GM19025 (cell line): Measurements from ENCODE around the gene RTP3.

Experiments
- ATAC-seq: cut with Tn5 transposase; IDR thresholded peaks from one replicate; pipeline ENCODE4 v1.9.1; 2021; ENCODE audit warnings: mild to moderate bottlenecking, low read depth, moderate library complexity; ENCODE audit not compliant: unreplicated experiment

Gene RTP3

DNA sequence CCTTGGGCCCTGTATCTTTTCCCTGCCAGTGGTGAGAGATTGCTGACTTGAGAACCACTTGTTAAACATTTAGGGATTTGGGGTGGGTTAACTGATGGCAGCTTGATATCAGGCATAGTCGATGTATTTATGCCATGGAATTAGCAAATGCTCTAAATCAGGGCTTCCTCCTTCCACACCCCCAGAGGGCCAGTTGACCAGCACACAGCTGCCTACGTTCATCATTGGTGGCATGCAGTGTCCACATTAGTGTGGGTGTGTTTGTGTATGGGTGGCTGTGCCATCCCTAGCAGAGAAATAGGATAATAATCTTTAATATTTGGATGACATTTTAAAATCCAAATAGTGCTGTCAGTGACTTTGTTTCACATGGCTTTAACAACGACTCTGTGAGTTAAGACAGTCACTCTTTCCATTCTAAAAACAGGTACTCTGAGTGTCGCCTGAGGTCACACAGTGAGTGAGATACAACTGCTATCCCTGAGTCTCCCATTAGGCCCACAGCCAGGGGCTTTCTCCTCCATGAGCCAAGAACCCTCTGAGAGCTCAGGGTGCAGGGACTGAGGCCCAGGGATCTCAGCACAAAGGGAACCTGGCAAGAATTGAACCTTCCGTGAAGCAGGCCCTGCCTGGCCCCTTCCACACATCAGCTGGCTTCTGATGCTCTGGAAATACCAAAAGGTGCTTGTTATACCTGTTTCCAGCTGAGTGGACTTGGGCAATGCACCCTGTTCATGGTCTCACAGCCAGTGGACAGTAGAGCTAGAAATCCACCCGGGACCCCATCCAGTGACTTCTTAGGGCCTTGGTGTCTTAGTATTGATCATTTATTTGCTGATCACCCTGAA, 28.8 kb upstream of the RTP3 start:
- ATAC-seq = no peak

- no peak for ATAC-seq
Measured at GRCh38 chr3:46469680-46470357, 28.0 kb upstream of the RTP3 start.

DNA sequence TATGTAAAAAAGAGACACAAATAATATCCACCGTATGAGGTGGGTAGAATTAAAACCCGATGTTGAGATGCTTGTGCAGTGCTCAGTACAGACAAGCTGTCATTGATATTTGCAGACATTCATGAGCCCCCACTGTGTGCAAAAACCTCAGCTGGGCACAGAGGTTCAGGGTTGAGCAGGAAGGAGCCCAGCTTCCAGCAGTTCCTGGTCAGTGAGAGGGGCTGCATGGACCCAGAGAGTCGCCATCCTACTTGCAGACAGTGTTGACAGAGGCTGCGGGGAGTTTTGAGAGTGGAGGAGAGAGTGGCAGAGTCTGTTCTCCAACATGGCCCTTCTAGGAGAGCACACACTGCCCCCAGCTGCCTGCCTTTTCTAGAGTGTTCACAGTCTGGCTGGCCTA, 26.9 kb upstream of the RTP3 start:
- no peak for ATAC-seq

GRCh38 chr3:46471371-46471914, 26.3 kb upstream of the RTP3 start:
- no peak for ATAC-seq

- ATAC-seq = no peak
Measured at GRCh38 chr3:46472736-46473135, 25.0 kb upstream of the RTP3 start.

- ATAC-seq = no peak
Measured at GRCh38 chr3:46477145-46477544, 20.6 kb upstream of the RTP3 start.

- no peak for ATAC-seq
Measured at GRCh38 chr3:46477756-46478155, 20.0 kb upstream of the RTP3 start.

GRCh38 chr3:46478341-46478740, 19.4 kb upstream of the RTP3 start:
- no peak for ATAC-seq

- ATAC-seq = no peak
Measured at GRCh38 chr3:46479021-46479420, 18.8 kb upstream of the RTP3 start.

GRCh38 chr3:46479696-46480095, 18.1 kb upstream of the RTP3 start:
- ATAC-seq = no peak

- no peak for ATAC-seq
Measured at GRCh38 chr3:46480491-46481195, 17.1 kb upstream of the RTP3 start.

GRCh38 chr3:46481636-46482035, 16.1 kb upstream of the RTP3 start:
- ATAC-seq = no peak

- ATAC-seq = no peak
Measured at GRCh38 chr3:46482632-46483350, 15.0 kb upstream of the RTP3 start.

- ATAC-seq = no peak
Measured at GRCh38 chr3:46483825-46484224, 14.0 kb upstream of the RTP3 start.

- ATAC-seq = no peak
Measured at GRCh38 chr3:46484388-46484787, 13.4 kb upstream of the RTP3 start.

GRCh38 chr3:46484911-46485778, 12.6 kb upstream of the RTP3 start:
- ATAC-seq = no peak

- no peak for ATAC-seq
Measured at GRCh38 chr3:46485779-46486175, 12.0 kb upstream of the RTP3 start.

DNA sequence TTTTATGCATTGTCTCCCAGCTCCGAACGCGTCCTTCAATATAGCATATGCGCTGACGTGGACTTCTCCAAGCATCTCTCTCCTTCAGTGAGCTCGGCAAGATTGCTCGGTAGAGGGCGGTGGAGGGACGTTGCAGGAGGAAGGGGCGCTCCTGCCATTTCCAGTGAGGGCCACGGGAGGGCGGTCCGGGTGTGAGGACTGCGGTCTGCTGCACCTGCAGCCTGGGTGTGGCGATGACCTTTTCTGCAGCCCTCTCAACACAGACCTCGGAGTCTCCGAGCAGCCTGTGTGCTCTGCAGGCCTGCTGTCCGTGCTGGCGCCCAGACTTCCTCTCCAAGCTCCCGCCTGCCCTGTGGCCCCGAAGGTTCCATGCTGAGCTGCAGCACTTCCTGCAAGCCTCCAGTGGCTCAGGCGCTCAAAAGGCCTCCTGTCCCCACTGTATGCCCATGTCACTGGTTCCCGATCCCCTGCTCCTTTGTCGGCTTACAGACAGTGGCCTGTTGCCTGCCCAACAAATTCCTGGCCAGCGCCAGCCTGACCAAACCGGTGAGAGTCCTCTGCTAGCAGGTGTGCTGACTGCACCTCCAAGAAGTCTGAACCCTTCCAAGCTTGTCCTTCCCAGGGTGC, 8.9 kb upstream of the RTP3 start:
- ATAC-seq = peak; percentile 86

DNA sequence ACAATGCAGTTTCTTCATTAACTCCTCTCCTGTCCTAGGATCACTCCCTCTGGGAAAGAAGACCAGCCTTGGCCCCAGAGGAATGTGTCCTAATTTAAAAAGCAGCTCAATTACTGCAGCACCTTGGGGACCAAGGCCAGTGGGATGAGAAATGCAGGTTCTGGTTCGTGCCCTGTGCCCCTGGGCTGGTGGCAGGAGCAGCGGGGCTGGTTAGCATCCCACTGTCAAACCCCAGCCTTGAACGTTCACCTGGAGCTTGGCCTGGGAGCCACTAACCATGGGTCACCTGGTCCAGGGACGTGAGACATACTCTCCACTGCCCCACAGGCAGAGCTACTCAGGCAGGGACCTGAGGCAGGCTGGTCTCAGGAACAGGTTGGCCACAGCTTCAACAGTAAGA, 8.4 kb upstream of the RTP3 start:
- ATAC-seq = no peak
